ENCODE data around the gene ANKS1B. TPM values are rescaled to one million over a fixed set of nuclear protein-coding genes. Genes with fewer than 3 reads are reported as not detected.

ANKS1B gene
- total RNA-seq, 1 experiment from 2014 or later = 4.1 TPM

Other genes with a start within 250 kb of the ANKS1B start
- gene BLTP3B, start 157.9 kb upstream of the ANKS1B start, total RNA-seq (2014; rRNA removed; shearing (Covaris generic)) = 18.5 and 25.1 TPM in 2 replicates
- 24.1 and 28.3 TPM in 2 replicates for gene ACTR6, start 215.9 kb upstream of the ANKS1B start, total RNA-seq (2014; rRNA removed; shearing (Covaris generic))

Measured in M059J (cell line).